Nucleus accumbens (tissue), 56 donors: ENCODE data around the gene LDB2.
A peak's percentile ranks its signal among the peaks of the same experiment; 100 is the strongest.

Experiments
- DNase-seq, 56 donors: peaks; one replicate each; lab custom pipeline; 2025; lab: John Stamatoyannopoulos, UW

Gene LDB2

DNA sequence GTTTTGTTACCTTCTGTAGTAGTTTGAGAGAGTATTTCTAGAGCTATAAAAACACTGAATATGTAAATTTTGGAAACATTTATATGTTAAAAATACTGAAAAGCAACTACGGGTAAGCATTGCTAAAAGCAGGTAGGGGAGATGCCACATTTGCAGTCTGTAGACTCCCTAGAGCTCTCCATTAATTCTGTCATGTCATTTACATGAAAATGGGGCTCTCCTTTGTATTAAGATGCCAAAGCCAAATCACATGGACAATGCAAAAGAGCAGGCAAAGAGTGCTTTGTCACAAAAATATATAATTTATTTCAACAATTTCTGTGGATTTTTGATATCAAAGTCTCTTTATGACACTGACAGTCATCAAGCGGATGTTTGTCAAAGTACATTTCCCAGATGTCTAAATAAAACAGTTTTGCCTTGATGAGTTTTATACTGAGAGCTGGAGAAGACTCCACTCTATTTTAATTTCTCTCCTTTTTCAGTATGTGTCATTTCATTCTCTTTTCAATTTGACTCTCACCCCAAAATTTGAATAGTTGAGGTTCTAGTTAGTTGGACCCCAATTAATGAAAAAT, 51.8 kb downstream of the LDB2 start:
- no peak for DNase-seq

DNA sequence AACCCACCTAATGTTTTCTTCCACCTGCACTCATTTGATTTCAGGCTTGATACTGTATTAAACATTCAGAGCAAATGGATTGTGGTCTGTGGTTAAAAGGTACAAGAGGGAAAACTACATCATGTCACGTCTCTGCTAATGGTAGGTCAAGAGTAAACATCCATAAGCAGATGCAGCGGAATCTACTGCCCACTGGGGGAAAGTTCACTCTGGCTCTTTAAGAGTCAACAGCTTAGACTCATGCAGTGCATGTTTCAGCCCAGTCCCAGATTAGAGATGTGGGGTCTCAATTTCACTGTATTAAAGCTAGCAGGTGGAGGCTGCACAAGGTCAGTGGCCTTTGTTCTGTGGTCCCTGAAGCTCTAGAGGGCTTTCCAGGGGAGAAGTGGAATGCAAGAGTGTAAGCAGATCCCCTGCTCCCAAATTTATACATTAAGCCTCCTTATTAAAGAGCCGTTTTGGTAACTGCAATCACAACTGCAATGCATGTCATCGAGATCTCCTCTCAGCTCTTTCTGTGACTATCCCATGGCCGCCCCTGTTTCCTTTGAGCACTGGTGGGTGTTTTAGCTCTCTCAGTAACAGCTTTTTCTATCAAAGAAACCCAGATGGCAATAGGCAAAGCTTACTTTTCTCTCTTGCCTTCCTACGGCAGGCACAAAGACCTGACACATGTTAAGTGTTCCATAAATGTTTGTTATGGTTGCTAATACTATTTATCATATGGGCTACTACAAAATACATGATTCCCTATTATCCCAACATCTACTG, 53.4 kb downstream of the LDB2 start:
- no peak for DNase-seq

DNA sequence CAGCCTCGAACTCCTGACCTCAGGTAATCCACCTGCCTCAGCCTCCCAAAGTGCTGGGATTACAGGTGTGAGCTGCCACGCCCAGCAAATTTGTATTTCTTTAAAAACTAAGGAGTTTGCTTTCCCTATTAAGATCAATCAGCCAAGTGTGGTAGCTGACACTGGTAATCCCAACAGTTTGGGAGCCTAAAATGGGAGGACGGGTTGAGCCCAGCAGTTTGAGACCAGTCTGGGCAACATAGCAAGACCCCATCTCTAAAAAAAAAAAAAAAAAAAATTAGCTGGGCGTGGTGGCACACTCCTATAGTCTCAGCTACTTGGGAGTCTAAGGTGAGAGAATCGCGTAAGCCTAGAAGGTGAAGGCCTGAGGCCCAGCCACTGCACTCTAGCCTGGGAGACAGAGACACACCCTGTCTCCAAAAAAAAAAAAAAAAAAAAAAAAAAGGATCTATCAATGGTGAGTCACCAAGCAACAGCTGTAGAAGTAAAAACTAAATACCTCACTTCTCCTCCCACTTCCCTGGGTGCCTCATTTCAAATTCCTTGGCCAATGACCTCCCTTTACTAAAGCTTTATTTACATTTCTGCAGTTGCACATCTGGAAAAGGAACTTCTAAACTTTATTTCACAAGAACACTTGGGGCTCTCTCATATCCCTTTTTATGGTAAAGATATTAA, 54.5 kb downstream of the LDB2 start:
- DNase-seq, result no peak

DNA sequence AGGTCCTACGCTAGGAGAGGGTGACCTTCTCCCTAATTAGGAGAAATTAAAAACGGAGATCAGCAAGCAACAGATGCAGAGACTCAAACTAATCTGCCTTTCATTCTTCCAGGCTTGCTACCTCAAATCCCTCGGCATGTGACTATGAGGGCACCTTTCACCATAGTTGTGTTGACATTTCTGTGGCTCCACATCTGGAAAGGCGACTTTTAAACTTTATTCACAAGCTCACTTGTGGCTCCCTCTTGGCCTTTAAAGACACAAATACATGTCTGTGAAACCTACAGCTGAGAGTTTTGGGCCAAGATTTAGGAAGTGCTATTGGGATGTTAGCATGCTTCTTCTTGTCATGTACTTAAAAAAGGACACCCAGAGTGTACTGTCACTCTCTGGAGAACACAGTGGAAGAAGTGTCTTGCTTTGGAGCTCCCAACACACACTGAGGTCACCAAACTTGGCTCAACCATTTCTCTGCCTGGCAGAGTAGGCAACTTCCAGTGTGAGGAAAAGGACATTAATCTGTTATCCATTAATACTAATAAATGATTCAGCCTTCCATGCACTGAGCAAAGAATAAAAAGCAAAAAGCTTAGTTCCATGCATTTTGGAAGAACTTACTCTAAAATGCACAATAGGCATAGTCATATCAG, 60.1 kb downstream of the LDB2 start:
- DNase-seq, result no peak

DNA sequence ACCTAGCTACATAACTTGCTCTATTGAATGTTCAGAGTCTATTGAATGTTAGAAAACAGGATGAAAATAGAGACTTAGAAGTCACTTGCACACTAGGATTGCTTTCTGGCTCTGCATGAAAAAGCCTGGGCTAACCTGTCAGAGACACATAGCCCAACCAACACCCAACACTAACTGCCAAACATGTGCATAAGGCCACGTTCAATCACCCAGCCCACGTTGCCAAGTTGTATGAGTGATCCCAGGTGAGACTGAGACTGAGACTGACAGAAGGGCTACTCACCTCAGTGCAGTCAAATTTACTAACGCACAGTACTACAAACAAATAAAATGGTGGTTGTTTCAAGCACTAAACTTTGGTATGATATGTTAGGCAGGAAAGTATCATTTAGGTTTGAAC, 61.0 kb downstream of the LDB2 start:
- no peak for DNase-seq

DNA sequence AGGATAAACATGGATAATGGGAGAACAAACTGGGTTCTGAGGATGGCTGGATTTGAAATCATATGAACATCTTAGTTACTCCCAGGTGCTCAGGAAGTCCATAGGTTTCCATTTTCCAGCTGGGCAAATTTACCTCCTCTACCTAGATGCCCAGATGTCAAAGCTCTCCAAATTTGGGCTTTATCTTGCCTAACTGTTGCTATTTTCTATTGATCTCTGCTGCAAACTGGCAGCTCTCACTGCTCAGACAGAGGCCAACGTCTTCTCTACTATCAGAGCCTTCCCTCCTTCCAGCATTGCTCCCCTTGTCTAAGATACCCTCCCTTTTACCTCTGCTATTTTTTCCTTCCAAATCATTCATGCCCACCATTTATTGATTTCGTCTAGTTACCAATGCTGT, 62.1 kb downstream of the LDB2 start:
- DNase-seq, result no peak

DNA sequence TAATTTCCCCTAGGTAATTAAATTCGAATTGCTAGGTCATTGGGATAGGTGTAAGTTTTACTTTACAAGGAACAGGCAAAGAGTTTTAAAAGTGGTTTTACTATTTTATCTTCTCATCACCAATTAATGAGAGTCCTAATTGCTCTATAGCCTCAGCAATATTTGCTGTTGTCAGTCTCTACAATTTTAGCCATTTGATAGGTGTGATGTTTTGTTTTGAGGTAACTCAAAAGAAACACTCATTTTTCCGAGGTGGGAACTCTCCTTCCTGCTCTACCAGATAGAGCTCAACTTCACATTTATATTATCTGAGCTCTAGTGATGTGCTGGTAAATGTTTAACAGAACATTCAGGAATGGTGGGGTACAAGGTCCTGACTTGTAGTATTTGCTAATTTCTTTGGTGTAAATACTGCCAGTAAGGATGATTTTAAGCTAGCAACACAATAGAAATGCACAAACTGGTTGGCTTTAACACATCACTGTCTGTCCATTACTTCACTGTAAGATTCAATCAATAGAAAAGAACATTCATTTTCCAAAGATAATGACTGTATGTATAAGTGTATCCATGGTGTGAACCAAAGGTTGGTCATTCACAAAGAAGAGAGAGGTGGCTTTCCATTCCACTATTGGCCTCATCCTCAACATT, 62.7 kb downstream of the LDB2 start:
- no peak for DNase-seq

DNA sequence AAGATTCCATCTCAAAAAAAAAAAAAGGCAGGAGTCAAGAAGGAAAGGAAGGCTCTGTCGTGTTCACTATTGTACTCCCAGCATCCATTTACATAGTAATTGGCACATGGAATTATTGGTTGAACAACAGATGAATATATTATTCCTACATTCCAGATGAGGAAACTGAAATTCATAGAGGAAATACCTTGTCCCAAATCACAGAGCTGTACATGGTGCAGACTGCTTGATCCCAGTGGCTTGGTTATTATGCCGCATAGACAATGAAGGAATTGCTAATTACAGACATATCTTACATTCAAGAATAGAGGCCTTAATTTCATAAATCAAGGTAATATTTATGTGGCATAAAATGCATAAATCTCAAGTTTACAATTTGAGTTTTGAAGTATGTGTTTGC, 63.6 kb downstream of the LDB2 start:
- no peak for DNase-seq

DNA sequence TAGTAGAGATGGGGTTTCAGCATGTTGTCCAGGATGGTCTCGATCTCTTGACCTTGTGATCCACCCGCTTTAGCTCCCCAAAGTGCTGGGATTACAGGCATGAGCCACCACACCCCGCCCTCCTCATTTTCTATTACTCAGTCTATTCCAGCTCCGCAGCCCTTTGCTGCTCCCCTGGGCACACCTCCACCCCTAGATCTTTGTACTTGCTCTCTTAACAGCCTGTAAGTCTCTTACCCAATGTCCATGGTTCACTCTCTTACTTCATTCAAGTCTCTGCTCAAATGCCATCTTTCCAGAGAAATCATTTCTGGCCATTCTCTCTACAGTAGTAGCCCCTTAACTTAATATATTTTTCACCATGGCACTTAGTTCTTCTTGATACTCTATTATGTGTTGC, 64.7 kb downstream of the LDB2 start:
- no peak for DNase-seq

DNA sequence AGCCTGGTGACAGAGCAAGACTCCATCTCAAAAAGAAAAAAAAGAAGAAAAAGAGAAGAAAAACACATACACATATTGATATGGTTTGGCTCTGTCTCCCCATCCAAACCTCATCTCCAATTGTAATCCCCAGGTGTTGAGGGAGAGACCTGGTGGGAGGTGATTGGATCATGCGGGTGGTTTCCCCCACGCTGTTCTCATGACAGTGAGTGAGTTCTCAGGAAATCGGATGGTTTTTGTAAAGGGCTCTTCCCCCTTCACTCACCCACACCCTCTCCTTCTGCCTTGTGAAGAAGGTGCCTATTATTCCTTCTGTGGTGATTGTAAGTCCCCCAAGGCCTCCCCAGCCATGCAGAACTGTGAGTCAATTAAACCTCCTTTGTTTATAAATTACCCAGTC, 68.4 kb downstream of the LDB2 start:
- DNase-seq, result peak in 18 of 56 donors; percentile 2 to 49 (median 20)

DNA sequence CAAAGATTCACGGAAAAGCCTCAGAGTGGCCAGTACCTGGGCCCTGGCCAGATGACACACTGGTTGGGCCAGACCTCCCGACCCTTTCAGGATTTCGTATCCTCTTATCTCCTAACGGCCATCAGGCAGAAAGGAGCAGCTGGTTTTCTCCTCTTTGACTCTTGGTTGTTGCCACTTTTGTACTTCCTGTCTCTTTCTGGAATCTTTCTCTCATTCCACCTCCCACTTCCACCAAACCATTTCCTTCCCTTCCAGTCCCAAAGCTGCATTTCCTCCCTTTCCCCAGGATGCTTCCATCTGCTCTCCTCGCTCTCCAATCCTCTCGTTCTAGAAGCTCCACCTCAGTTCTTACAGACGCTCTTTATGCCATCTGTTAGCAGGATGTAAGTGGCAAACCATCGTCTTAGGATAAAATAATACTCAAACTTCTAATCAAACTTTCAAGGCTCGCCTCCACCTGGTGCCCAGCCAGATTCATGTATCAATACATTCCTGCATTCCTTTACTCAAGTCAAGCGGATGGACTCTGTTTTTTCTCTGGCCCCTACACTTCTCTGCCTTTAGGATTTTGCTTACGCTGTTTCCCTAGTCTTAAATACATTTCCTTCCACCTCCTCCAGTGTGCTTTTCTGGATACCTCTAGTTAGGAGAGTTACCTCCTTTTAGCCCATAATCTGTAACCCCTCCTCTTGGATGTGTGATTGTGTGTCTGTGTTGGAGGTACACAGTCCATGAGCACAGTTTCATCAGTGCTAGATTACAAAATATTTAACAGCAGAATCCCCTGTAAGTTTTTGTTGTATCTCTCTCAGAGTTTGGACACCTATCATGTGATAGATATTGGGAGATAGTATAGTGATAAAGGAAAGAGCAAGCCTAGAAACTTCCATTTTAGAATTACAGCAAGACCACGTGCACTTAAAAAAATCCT, 70.4 kb downstream of the LDB2 start:
- no peak for DNase-seq

DNA sequence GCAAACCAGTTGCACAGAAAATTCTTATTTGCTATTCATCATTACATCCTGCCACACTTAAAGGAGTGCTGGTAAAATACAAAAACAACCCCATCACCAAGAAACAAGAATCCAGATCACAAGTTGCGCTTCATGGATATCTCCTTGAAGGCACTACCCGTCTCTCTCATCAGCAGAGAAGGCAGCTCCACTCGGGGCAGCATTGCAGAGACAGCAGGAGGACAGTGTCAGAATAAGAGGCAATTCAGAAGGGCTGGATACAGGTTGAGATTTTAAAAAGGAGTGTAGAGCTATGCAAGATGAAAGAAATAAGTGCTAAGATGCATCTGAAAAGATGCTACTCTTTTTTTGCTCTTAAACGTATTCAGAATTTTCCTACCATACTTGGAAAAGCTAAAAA, 71.4 kb downstream of the LDB2 start:
- no peak for DNase-seq

DNA sequence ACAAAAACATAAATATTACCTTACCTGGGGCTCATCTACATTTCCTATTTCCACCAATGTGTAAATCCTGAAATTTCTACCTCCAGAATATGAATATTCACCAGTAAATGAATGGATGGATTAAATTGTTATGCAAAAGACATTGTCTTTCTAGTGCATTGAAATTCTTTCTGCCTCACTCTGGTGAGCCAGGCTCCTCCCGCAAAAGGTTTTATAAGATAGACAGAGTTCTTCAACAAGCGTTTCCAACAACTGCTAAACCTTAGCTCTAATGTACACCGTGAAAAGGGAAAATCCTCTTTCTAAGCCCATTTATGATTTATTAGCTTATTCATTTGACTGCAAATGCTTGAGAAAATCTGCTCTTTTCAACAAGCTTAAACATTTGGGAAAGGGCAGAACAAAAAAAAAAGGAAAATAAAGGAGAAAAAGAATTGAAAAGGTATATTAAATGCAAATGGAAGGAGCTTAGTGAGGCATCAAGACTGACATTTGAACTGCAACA, 72.0 kb downstream of the LDB2 start:
- DNase-seq, result peak in 1 of 56 donors; percentile 9

DNA sequence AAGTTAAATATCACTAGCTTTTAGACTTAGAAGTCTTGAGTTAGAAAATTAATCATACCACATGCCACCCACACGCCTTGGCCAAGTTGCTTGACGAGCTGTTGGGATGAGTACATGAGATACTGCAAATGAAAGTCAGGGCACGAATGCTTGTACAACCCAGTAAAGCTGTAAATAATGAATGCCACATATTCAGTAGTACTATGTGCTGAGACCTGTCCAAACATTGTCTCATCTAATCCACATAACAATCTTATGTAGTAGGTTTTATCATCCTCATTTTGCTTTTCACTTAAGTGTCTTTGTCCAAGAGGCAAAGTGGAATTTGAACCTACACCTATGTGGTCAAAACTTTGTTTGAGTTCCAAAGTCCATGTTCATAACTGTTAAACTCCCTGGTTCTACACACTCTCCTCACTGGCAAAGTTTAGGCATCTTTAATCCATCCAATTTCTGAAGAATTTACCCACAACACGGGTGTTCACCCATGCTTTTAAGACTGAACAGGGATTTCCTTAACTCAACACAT, 74.1 kb downstream of the LDB2 start:
- peak in 1 of 56 donors; percentile 24 for DNase-seq

DNA sequence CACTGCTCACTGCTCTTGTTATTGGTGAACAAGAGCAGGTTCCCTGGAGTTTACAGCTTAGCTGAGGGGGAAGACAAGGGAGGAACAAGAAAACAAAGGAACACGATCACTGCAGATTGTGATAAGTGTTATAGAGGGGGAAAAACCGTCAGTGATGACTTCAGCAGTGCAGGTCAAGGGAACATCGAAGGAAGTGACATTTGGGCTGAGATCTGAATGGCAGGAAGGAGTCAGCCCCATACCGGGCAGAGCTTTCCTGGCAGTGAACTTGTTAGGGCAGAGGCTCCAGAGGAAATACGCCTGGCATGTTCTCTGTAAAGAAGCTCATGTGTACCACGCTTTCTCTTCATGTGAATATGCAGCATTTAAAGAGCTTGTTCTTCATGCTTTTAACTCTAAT, 78.1 kb downstream of the LDB2 start:
- no peak for DNase-seq

DNA sequence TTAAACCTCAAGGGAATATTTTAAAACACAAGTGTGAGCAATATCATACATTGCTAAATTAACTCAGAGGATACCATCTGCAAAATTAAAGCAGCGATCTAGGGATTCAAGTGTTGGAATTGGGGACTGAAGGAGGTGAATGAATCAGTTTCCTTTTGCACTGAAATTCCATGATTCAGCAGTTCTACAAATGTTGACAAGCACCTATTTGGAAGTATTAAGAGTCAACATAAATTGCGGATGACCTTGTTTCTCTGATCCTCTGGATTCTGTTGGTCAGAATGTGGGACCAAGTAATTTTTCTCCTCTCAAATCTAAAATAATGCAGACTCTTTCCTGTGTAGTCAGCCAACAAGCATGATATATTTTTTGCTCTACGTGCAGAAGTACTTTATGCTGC, 78.8 kb downstream of the LDB2 start:
- DNase-seq, result no peak

DNA sequence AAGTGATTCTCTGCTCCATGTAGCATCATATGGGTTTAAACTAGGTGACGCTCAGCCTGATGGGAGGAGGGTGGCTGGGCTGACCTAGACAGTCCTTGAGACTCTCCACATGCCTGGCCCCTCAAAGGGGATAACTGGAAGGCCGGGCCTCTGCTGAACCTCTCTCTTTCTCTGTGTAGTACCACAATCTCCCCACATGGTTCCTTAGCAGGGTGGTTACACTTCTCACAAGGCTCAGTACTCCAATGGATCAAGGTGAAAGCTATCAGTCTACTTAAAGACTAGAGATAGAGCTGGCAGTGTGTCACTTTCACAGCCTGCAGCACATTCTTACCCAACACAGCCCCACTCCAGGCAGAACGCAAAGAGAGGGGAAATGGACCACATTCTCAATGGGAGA, 80.4 kb downstream of the LDB2 start:
- no peak for DNase-seq

DNA sequence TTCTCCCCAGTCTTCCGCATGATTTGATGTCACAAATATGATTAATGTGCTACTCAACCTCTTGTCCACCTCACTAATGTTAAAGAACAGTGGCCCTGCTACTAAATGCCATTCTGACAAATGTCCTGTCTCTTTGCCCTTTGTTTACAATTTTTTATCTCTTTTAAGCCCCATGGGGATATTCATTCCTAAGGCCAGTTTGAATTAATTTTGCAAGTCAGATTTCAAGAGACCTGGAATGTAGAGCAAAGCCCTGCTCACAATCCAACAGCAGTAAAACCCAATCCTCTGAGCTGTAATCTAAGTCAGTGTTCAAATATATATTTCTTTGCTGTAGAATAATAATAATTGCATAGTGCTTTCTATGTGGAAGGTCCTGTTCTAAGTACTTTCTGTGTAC, 81.2 kb downstream of the LDB2 start:
- DNase-seq, result no peak

DNA sequence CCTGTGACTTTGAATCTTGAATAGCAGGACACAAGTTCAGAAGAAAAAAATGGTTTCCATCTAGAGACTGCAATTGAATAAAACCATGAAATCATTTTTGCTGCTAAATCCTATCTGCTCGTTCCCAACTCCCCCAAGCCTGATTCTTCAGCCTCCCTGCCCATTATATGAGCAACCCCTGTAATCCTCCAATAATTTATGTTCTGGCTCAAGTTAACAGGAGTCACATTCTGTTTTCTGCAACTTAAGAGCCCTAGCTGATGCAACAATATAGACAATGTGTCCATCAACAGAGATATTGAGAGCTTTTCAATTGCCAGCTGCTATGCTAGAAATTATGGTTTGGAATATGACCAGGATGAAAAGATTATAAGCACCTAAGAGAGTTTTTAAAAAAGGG, 84.1 kb downstream of the LDB2 start:
- DNase-seq, result no peak
